ENCODE results near the gene ACADM.

DNA sequence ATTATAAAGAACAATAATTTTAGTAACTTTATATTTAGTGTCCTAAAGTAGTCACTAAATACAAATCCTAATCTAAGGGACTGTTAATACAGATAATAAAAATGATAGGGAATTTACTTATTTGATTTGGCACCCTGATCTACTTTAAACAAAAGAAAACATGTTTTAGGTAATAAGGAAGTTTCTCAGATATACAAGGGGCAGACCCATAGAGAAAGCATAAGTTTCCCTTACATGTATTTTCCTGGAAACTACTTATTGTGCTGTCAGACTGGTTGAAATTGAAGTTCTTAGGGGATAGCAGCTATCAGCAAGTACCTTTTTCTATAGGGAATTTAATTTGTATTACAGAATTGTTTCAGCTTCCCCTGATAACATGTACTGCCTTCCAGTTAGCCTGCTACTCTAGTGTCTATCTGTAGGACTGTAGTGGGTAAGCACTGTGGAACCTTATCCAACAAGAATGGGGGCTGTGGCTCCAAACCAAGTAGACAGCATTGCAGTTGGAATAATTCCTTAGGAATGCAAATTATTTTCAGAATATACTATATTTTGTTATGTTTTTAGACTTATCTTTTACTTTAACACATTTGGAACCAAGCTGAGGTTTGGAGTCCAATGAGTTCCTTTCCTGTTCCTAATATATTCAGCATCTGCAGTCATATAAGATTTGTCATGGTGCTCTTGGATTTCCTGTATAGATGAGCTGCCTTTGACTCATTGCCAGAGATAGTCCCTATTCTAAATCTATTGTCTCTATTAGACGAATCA lies 86.9 kb downstream of the ACADM start:
- TF ChIP-seq POLR2AphosphoS5 (IDR thresholded peaks at IDR 0.05; ENCODE audit: low read depth, low read length) = no peak
- TF ChIP-seq, protein P1, sequence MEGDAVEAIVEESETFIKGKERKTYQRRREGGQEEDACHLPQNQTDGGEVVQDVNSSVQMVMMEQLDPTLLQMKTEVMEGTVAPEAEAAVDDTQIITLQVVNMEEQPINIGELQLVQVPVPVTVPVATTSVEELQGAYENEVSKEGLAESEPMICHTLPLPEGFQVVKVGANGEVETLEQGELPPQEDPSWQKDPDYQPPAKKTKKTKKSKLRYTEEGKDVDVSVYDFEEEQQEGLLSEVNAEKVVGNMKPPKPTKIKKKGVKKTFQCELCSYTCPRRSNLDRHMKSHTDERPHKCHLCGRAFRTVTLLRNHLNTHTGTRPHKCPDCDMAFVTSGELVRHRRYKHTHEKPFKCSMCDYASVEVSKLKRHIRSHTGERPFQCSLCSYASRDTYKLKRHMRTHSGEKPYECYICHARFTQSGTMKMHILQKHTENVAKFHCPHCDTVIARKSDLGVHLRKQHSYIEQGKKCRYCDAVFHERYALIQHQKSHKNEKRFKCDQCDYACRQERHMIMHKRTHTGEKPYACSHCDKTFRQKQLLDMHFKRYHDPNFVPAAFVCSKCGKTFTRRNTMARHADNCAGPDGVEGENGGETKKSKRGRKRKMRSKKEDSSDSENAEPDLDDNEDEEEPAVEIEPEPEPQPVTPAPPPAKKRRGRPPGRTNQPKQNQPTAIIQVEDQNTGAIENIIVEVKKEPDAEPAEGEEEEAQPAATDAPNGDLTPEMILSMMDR (IDR thresholded peaks at IDR 0.05 in 2 of 3, conservative IDR thresholded peaks at IDR 0.05 in 1 of 3; ENCODE audit: borderline replicate concordance in 1 of 3, insufficient read depth in 1 of 3, low read depth in 2 of 3, low read length in 2 of 3) = no peak

All from HCT116 (cell line).